GM19238 (cell line): ENCODE data around the gene ANO10.

Experiments used
- DNase-seq: peaks from one replicate; pipeline ENCODE4 v3.0.0; 2011; ENCODE audit warnings: low spot score; ENCODE audit not compliant: insufficient read length

Gene ANO10

DNA sequence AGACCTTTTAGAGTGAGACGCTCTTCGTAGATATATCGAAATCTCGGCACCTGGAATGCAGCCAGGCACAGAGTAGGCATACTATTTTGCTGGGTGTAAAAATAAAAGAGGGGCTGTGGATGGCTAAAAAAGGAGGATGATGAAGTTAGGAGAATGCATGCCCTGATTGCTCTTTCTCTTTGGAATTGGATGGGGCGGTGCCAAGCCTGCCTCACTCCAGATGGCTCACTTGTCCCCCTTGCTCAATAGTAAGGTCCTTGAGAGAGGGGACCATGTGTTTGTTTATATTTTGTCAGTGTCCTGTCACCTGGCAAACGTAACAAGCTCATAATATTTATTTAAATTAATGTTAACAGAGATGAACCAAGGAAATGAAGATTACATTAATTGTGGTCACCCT, 302.4 kb downstream of the ANO10 start:
- no peak for DNase-seq

DNA sequence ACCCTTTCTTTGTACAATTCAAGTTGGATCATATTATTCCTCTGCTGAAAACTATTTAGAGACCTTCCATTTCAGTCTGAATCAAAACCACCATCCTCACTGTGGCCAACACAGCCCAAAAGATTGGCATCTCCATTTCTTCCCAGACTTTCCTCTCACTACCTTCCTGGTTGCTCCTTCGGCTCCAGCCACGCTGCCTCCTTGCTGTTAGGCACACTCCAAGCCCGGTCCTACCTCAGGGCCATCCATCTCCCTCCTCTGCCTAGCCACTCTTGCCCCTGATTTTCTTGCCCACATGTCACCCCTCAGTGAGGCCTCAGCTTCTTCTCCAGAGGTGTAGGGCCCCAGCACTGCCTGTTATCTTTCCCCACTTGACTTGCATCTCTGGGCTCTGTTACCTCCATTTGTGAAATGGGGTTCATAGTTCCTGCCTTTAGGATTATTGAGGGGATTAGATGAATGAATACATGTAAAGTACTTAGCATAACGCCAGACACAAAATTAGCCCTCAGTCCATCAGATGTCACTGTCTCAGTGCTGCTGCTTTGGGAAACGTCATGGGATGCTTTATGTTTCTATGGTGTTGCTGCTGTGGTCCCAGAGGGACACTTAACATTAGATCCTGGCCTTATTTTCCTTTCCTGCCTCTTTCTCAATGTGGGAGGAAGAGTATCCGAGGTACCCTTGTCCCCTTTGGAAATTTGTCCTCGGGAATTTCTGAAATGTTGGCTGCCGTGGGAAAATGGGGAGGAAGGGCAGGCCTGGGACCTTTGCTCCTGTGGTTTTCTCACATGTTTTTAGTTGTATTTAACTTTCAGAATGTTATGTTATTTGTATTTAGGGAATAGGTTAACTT, 304.1 kb downstream of the ANO10 start:
- DNase-seq, result no peak

DNA sequence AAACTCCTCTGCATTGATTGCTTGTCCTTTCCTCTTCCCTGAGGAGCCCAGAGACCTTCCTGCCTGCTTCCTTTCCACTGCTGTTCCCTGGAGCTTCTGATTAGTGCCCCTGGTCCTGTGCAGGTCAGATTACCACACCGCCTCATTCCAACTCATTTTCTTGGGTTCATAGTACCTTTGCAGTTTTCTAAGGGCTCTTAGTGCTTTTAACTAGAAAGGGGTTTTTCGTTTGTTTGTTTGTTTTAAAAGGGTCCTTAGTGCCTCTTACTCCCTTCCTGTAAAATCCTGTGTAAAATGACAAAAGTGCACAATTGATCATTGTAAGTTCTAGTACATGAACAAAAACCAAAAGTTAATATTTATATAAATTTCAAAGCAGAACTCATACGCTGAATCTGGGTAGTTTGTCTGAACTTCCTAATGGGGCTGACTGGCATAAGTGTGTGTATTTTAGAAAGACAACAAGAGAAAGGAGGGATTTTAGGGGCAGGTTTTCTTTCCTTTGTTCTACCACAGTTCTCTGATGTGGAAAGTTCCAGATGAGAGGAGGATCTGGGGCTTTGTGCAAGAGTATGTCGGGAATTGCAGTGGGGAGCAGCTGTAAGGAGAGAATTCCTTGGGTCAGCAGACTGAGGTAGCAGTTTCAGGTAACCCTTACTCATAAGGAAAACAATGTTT, 304.9 kb downstream of the ANO10 start:
- no peak for DNase-seq
